Mesenchymal stem cell (in vitro differentiated cells and primary cell): ENCODE data around the gene ARMC9.
"Not testable (repeated sequence)": the region's sequence is repeated elsewhere in the genome, so short reads cannot be mapped to it uniquely, and the experiment has no call there.

Experiments
- DNase-seq: peaks from one replicate; pipeline ENCODE4 v3.0.0-alpha.2; 2013
- H2AFZ ChIP-seq: one replicate; pipeline ENCODE4 v1.6.1; 2013; ENCODE audit warnings: low read depth, mild to moderate bottlenecking, control low read depth, inconsistent platforms, low read length, moderate library complexity
- H2AK5ac ChIP-seq: 2 replicates; pipeline ENCODE4 v1.6.1; 2013; ENCODE audit warnings: low read length, moderate library complexity, mild to moderate bottlenecking, inconsistent platforms; ENCODE audit not compliant: severe bottlenecking
- H2BK120ac ChIP-seq: one replicate; pipeline ENCODE4 v1.6.1; 2013; ENCODE audit warnings: low read depth, mild to moderate bottlenecking, inconsistent platforms, low read length, moderate library complexity
- H2BK12ac ChIP-seq, 2 experiments: one replicate each; pipeline ENCODE4 v1.6.1; 2013; ENCODE audit warnings: inconsistent platforms in 2 of 2, low read length in 2 of 2, mild to moderate bottlenecking in 2 of 2, moderate library complexity in 2 of 2, control low read depth in 1 of 2
- H2BK15ac ChIP-seq: one replicate; pipeline ENCODE4 v1.6.1; 2013; ENCODE audit warnings: mild to moderate bottlenecking, low read depth, inconsistent platforms; ENCODE audit not compliant: poor library complexity, severe bottlenecking
- H2BK5ac ChIP-seq: 2 replicates; pipeline ENCODE4 v1.6.1; 2013; ENCODE audit warnings: low read depth, mild to moderate bottlenecking, low read length, control low read depth, inconsistent platforms; ENCODE audit not compliant: poor library complexity, severe bottlenecking
- H3K14ac ChIP-seq, 2 experiments: one replicate each; pipeline ENCODE4 v1.6.1; 2013; ENCODE audit warnings: inconsistent platforms in 2 of 2, low read length in 2 of 2, control low read depth in 1 of 2, mild to moderate bottlenecking in 1 of 2, moderate library complexity in 1 of 2
- H3K18ac ChIP-seq, 2 experiments: one replicate each; pipeline ENCODE4 v1.6.1; 2013; ENCODE audit warnings: inconsistent platforms in 2 of 2, low read length in 2 of 2, control low read depth in 1 of 2, low read depth in 1 of 2, mild to moderate bottlenecking in 1 of 2
- H3K23ac ChIP-seq, 2 experiments: one replicate each; pipeline ENCODE4 v1.6.1; 2013; ENCODE audit warnings: inconsistent platforms in 2 of 2, low read length in 2 of 2, mild to moderate bottlenecking in 2 of 2, moderate library complexity in 2 of 2, control low read depth in 1 of 2
- H3K27ac ChIP-seq: 2 replicates; pipeline ENCODE4 v1.5.1; 2013; ENCODE audit warnings: mild to moderate bottlenecking, moderate library complexity, low read length, control low read depth, inconsistent platforms; ENCODE audit not compliant: poor library complexity, severe bottlenecking
- H3K27me3 ChIP-seq, 2 experiments: 2 replicates each; pipeline versions ENCODE4 v1.6.1 to v1.7.0; 2013; ENCODE audit warnings: low read length in 2 of 2, mild to moderate bottlenecking in 2 of 2, moderate library complexity in 2 of 2, control low read depth in 1 of 2, inconsistent platforms in 1 of 2; ENCODE audit not compliant: control insufficient read depth in 1 of 2, insufficient read depth in 1 of 2
- H3K36me3 ChIP-seq, 2 experiments: 2 replicates each; pipeline versions ENCODE4 v1.6.1 to v1.7.0; 2013; ENCODE audit warnings: low read length in 2 of 2, control low read depth in 1 of 2, inconsistent platforms in 1 of 2, low read depth in 1 of 2, mild to moderate bottlenecking in 1 of 2; ENCODE audit not compliant: insufficient read depth in 2 of 2, control insufficient read depth in 1 of 2
- H3K4ac ChIP-seq, 2 experiments: one replicate each; pipeline ENCODE4 v1.6.1; 2013; ENCODE audit warnings: inconsistent platforms in 2 of 2, low read length in 2 of 2, mild to moderate bottlenecking in 2 of 2, moderate library complexity in 2 of 2, control low read depth in 1 of 2, low read depth in 1 of 2
- H3K4me1 ChIP-seq: 2 replicates; pipeline ENCODE4 v1.6.1; 2013; ENCODE audit warnings: low read depth, low read length, control low read depth; ENCODE audit not compliant: control insufficient read depth, insufficient read depth
- H3K4me2 ChIP-seq: 2 replicates; pipeline ENCODE4 v1.6.1; 2013; ENCODE audit warnings: low read length, mild to moderate bottlenecking, inconsistent platforms; ENCODE audit not compliant: poor library complexity, severe bottlenecking
- H3K4me3 ChIP-seq, 2 experiments: 2 replicates each; pipeline versions ENCODE4 v1.5.1 to v1.7.0; 2013; ENCODE audit warnings: low read length in 2 of 2, mild to moderate bottlenecking in 2 of 2, control low read depth in 1 of 2, low read depth in 1 of 2; ENCODE audit not compliant: insufficient read depth in 1 of 2
- H3K79me1 ChIP-seq: replicated peaks from 2 replicates; pipeline ENCODE4 v1.6.1; 2013; ENCODE audit warnings: mild to moderate bottlenecking, control low read depth, low read length, inconsistent platforms; ENCODE audit not compliant: poor library complexity, severe bottlenecking
- H3K9ac ChIP-seq: 2 replicates; pipeline ENCODE4 v1.7.0; 2013; ENCODE audit warnings: mild to moderate bottlenecking, low read length, moderate library complexity
- H3K9me3 ChIP-seq: 2 replicates; pipeline ENCODE4 v1.7.0; 2013; ENCODE audit warnings: mild to moderate bottlenecking, low read length; ENCODE audit not compliant: control insufficient read depth
- H4K8ac ChIP-seq: one replicate; pipeline ENCODE4 v1.6.1; 2013; ENCODE audit warnings: inconsistent platforms, mild to moderate bottlenecking, low read length, moderate library complexity
- H4K91ac ChIP-seq: one replicate; pipeline ENCODE4 v1.6.1; 2013; ENCODE audit warnings: mild to moderate bottlenecking, low read length, inconsistent platforms
- WGBS: methylation state at CpG from one replicate; pipeline ENCODE4 v1.1.7; 2013; ENCODE audit warnings: mixed read lengths; 5-methylcytosine and 5-hydroxymethylcytosine counted together

Gene ARMC9

GRCh38 chr2:231403421-231404182 is 205.2 kb downstream of the ARMC9 start:
- not testable (repeated sequence) for DNase-seq, H3K27ac ChIP-seq, H2BK12ac ChIP-seq, H3K23ac ChIP-seq, H2BK5ac ChIP-seq, H4K8ac ChIP-seq, H3K4me3 ChIP-seq, H3K36me3 ChIP-seq, H2AFZ ChIP-seq, H2BK15ac ChIP-seq, H3K79me1 ChIP-seq, H4K91ac ChIP-seq, H3K14ac ChIP-seq, H2BK120ac ChIP-seq, H3K9me3 ChIP-seq, H3K4ac ChIP-seq, H3K18ac ChIP-seq, H3K9ac ChIP-seq, H2AK5ac ChIP-seq, H3K4me2 ChIP-seq
- WGBS, result 86% methylated on average over 14 of the region's 14 CpGs
- Histone ChIP-seq H3K4me1 (peaks cover 18% of the 10 kb centered on the region), H3K27me3 (peaks cover 0 to 33% of the 10 kb centered on the region in 2 experiments)

DNA sequence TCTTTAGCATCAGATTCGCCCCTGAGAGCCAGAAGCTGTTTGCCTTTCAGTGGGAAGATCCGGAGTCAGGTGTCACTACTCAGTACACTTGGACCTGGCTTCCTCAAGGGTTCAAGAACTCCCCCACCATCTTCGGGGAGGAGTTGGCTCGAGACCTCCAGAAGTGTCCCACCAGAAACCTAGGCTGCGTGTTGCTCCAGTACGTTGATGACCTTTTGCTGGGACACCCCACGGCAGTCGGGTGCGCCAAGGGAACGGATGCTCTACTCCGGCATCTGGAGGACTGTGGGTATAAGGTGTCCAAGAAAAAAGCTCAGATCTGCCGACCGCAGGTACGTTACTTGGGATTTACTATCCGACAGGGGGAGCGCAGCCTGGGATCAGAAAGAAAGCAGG is 205.8 kb downstream of the ARMC9 start:
- H2BK5ac ChIP-seq, H4K8ac ChIP-seq, H3K36me3 ChIP-seq, H3K14ac ChIP-seq, H3K79me1 ChIP-seq, H3K4me3 ChIP-seq, DNase-seq, H3K4me2 ChIP-seq, H4K91ac ChIP-seq, H2AK5ac ChIP-seq, H3K4ac ChIP-seq, H2BK12ac ChIP-seq, H3K23ac ChIP-seq, H2BK15ac ChIP-seq, H3K27ac ChIP-seq, H3K9me3 ChIP-seq, H3K9ac ChIP-seq, H3K18ac ChIP-seq, H2AFZ ChIP-seq, H2BK120ac ChIP-seq: not testable (repeated sequence)
- Histone ChIP-seq H3K4me1 (peaks cover 18% of the 10 kb centered on the region), H3K27me3 (peaks cover 0 to 33% of the 10 kb centered on the region in 2 experiments)
- WGBS, result 93% methylated on average over 16 of the region's 16 CpGs

- Histone ChIP-seq H3K27me3 (peaks cover 0 to 33% of the 10 kb centered on the region in 2 experiments), H3K9ac (peak overlapping the region; percentile 15), H4K91ac (peak overlapping the region; percentile 39), H3K4ac (peak overlapping the region; percentile 81 to 84), H2AFZ (peak overlapping the region; percentile 58), H2BK15ac (peak overlapping the region; percentile 23), H4K8ac (peak overlapping the region; percentile 69), H2BK5ac (peak overlapping the region; percentile 57), H2BK12ac (peak overlapping the region; percentile 75 to 95), H3K27ac (peak overlapping the region; percentile 40), H3K4me2 (peak overlapping the region; percentile 53), H3K18ac (peak overlapping the region; percentile 48 to 62)
- H3K14ac ChIP-seq, H2BK120ac ChIP-seq, H3K4me3 ChIP-seq, H3K79me1 ChIP-seq, H3K36me3 ChIP-seq, DNase-seq, H3K23ac ChIP-seq, H3K4me1 ChIP-seq, H2AK5ac ChIP-seq, H3K9me3 ChIP-seq: not testable (repeated sequence)
- WGBS, result 38% methylated on average over 15 of the region's 16 CpGs
Observed at GRCh38 chr2:231405601-231406367, 207.4 kb downstream of the ARMC9 start.

DNA sequence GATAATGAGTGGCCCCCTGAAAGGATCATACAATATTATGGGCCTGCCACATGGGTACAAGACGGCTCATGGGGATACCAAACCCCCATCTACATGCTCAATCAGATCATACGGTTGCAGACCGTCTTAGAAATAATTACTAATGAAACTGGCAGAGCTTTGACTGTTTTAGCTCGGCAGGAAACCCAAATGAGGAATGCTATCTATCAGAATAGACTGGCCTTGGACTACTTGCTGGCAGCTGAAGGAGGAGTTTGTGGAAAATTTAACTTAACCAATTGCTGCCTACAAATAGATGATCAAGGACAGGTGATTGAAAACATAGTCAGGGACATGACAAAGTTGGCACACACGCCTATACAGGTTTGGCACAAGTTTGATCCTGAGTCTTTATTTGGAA is 209.3 kb downstream of the ARMC9 start:
- 93% methylated on average over 5 of the region's 5 CpGs for WGBS
- not testable (repeated sequence) for H3K36me3 ChIP-seq, H3K79me1 ChIP-seq, H3K23ac ChIP-seq, H2BK12ac ChIP-seq, H2BK120ac ChIP-seq, H3K18ac ChIP-seq, H4K8ac ChIP-seq, H3K4me3 ChIP-seq, H2BK5ac ChIP-seq, H2AK5ac ChIP-seq, H3K14ac ChIP-seq, DNase-seq, H3K4ac ChIP-seq, H3K27ac ChIP-seq, H4K91ac ChIP-seq, H2AFZ ChIP-seq, H3K9ac ChIP-seq, H3K9me3 ChIP-seq, H2BK15ac ChIP-seq, H3K4me2 ChIP-seq
- H3K4me1 ChIP-seq, result peaks cover 15% of the 10 kb centered on the region
- peaks cover 0 to 28% of the 10 kb centered on the region in 2 experiments for H3K27me3 ChIP-seq
